Ramos (cell line): ENCODE measurements around the gene GATB.
"Not testable (repeated sequence)": the region's sequence is repeated elsewhere in the genome, so short reads cannot be mapped to it uniquely, and the experiment has no call there.

ENCODE experiments used
- in situ Hi-C: fragments of 300-500 bp; cut with MboI; formaldehyde crosslinking; loops from one replicate; pipeline ENCODE4 v1.14.3; 2022; ENCODE audit warnings: low sequenced_read_pairs; ENCODE audit not compliant: unreplicated experiment

Gene GATB

DNA sequence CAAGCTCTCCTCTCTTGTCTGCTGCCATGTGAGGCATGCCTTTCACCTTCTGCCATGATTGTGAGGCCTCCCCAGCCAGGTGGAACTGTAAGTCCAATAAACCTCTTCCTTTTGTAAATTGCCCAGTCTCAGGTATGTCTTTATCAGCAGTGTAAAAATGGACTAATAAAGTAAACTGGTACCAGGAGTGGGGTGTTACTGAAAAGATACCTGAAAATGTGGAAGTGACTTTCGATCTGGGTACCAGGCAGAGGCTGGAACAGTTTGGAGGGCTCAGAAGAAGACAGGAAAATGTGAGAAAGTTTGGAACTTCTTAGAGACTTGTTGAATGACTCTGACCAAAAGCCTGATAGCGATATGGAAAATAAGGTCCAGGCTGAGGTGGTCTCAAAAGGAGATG lies 24.0 kb downstream of the GATB start:
- in situ Hi-C loops: not testable (repeated sequence)

- in situ Hi-C loops: no loop called here
Observed at GRCh38 chr4:151736361-151736760, 24.4 kb downstream of the GATB start.

- in situ Hi-C loops: not testable (repeated sequence)
Observed at GRCh38 chr4:151731670-151732069, 29.1 kb downstream of the GATB start.

DNA sequence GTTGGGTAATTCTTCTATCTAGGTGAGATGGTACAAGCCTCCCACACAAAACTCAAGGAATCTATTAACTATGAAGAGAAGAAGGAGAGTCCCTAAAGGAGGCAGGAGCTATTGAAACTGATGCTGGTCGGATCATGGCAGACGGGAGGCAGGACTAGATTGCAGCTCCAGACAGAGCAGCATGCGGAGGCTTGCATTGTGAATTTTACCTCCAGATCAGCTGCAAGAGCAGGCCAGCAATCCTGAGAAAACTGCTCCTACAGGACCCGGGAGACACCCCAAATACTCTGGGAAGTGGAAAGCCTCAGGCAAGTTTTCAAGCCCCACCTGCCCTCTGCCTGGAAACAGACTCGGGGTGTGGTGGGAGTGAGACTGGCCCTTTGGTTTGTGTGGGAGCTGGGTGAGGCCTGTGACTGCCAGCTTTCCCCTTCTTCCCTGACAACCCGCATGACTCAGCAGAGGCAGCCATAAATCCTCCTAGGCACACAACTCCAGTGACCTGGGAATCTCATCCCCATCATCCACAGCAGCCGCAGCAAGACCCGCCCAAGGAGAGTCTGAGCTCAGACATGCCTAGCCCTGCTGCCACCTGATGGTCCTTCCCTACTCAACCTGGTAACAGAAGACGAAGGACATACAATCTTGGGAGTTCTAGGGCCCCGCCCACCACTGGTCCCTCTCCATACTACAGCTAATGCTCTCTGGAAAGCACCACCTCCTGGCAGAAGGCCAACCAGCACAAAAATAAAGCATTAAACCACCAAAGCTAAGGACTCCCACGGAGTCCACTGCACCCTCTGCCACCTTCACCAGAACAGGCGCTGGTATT lies 30.9 kb downstream of the GATB start:
- in situ Hi-C loops: no loop called here

GRCh38 chr4:151728679-151729078 lies 32.1 kb downstream of the GATB start:
- in situ Hi-C loops: no loop called here

GRCh38 chr4:151728006-151728405 lies 32.8 kb downstream of the GATB start:
- in situ Hi-C loops: no loop called here

GRCh38 chr4:151727365-151727764 lies 33.4 kb downstream of the GATB start:
- in situ Hi-C loops: no loop called here

DNA sequence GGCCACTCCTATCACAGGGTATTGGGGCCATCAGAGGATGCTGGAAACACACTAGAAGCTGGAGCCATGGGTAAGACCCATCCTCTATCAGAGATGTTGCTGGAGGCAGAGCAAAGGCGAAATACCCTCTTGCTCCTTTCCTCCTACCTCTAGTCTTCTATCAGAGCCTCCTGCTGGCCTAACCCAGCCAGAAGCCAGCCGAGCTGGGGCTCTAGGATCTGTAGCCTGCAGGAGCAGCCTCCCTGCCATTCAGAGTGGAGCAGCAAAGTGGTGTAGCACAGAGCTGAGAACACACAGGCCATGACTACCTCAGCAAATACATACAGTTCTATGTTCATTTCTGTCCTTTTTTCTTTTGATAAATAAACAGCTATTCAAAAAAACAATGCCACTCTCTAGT lies 35.7 kb downstream of the GATB start:
- in situ Hi-C loops: no loop called here

DNA sequence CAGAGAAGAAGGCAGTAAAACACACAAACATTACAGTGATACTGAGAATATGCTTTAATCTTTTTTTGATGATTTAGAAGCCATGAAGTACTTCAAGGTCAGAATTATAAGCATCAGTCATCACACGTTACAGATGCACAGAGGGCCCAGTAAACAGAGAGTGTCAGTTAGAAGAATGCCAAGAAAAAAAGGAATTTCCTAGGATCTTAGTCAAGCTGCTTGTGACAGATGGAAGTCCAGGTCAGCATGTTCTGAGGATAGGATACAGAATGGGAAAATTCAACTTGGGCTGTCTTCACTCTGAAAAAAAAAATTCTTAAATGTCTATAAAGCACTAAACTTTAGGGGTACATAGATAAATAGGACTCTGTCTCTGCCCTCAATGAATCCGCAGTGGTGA lies 38.9 kb downstream of the GATB start:
- in situ Hi-C loops: no loop called here

GRCh38 chr4:151721466-151721865 lies 39.3 kb downstream of the GATB start:
- in situ Hi-C loops: no loop called here

DNA sequence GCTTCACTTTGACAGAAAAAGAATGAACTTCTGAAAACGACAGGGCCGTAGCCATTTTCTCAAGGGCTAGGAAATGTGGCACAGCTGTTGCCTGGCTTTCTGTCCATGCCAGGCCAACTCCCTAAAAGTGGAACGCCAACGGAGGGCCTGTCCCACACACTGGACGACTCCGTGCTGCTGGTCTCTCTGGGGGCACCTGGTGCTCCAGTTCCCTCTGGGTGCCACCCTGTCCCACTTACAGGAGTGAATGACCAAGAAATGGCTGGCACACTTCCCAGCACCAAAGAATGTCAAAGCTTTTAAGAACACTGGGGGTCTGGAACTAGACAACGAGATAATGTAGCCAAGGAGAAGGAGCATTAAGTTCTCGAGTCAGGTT lies 40.9 kb downstream of the GATB start:
- in situ Hi-C loops: no loop called here

DNA sequence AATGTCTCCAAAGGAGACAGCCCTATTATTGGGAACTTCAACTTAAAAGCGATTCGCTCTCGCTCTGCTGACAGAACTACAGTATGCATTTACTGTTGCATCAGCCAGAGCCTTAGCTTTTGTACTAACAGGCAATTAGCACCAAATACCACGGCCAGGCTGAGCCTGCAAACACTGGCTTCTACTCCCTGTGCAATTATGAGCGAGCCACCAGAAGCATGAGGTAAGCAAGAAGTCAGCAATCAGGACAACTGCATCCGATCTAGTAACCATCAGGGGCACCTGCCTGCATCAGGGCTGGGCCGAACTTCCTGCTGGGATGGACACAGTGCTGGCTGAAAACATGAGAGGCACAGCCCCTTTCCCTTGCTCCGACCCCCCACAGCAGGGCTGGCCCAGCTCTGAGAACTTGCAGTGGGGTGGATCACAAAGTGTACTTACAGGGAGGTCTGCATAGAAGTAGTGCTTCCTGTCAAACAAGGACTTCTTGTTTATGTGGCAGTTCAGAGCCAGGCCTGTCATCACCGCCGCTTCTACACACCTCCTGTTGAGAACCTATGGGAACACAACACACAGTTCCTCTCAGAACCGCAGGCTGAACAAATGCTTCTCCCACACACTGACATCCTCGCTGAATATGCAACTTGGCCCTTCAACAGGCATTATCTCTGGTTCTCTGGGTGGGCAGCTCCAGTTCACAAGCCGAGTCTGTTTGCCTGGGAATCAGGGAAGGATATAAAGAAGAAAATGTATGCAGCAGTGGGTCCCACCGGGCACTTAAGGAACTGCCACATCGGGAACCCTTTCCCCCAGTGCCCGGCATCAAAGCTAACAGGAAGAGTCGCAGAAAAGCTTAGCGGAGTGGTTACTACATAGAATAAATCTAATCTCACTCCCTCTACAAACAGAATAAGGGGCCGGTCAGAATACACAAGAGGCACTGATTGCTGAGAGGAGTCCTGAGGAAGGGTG lies 41.5 kb downstream of the GATB start:
- in situ Hi-C loops: no loop called here

DNA sequence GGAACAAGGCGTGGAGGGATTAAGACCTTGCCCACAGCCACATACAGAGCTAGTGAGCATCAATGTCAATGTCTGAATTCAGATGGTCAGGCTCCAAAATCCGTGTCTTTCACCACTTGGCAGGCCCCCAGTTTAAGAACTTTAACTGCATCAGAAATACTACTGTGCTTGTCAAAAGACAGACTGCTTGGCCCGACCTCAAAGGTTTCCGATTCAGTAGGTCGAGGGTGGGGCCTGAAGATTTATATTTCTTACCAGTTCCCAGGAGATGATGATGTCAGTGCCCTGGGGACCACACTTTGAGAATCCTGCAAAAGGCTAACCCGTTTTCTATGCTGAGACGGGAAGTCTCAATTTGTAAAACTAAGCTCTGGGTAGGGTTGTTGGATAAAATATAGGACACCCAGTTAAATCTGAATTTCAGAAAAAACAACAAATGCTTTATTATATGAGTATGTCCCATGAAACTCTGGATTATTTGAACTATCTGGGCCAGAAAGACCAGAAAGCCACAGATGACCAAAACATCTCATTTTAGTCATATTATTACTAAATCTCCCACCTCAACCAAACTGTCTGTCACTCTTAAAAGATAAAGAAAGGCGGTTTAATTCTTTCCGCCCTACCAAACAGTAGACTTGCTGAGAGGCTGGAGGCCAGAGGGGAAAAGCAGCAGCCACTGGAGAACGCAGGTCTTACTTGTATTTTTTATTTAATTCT lies 42.7 kb downstream of the GATB start:
- in situ Hi-C loops: no loop called here

DNA sequence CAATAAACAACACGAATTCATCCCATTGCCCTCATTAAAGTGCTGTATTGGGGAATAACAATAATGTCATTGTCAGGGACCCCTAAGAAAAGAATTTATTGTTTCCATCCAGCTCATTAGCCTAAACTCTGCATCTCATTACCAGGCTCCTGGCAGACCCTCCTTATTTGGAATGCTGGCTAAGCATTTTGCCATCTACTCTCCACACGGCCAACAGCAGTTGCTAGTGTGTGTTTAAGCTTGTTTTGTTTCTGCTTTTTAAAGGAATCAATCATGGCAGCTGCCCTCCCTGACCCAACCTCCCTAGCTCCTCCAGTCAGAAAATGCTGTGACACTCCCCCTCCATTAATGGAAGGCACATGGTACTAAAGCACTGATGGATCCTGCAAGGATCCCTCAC lies 43.5 kb downstream of the GATB start:
- in situ Hi-C loops: no loop called here

- in situ Hi-C loops: no loop called here
Observed at GRCh38 chr4:151716324-151716723, 44.5 kb downstream of the GATB start.

DNA sequence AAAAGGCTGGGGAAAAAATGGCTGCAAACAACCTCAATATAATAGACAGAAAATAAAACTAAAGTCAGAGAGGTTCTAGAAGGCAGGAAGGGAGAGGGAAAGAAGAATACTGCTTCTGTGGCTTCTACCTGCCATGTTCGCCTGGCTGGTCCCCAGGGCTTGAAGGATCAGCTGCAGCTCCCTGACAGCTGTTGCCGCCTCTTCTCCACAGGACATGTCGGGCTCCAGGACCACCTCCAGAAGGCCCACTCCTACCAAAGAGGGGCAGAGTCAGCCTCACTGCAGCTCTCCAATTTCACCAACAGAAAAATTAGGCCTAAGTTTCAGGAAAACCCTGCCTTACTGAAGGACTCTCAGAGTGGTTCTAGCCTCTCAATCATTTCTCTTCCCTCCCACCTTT lies 44.9 kb downstream of the GATB start:
- in situ Hi-C loops: no loop called here

DNA sequence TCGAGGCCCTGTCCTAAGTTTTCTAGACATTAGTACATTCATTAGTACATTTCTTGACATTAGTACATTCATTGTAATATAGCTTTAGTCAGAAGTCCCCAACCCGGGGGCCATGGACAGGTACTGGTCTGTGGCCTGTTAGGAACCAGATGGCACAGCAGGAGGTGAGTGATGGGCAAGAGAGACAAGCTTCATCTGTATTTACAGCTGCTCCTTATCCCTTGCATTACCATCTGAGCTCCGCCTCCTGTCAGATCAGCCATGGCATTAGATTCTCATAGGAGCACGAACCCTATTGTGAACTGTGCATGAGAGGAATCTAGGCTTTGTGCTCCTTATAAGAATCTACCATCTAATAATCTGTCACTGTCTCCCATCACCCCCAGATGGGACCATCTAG lies 48.0 kb downstream of the GATB start:
- in situ Hi-C loops: no loop called here

GRCh38 chr4:151711646-151712045 lies 49.2 kb downstream of the GATB start:
- in situ Hi-C loops: no loop called here

- in situ Hi-C loops: no loop called here
Observed at GRCh38 chr4:151709587-151709986, 51.2 kb downstream of the GATB start.

DNA sequence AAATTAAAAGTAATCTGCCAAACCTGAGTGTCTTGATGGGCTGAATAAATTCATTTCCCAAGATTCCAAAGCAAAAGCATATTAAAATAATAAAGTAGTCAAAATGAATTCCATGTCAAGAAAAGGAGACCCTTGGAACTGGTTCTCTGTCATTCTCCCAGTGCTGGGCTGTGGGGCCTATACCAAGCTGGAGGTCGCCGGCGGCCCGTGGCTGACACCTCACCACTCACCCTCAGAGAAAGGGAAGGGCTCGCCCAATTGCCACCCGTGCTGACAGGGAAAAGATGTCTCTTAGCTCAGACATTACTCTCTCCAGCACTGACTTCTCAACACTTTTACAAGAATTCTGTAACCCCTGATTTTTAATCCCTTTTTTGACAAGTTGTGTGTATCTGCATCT lies 51.7 kb downstream of the GATB start:
- in situ Hi-C loops: no loop called here

- in situ Hi-C loops: no loop called here
Observed at GRCh38 chr4:151708100-151708499, 52.7 kb downstream of the GATB start.
